EH (cell line): ENCODE data around the gene KLHL7.
"Not testable (repeated sequence)": the region's sequence is repeated elsewhere in the genome, so short reads cannot be mapped to it uniquely, and the experiment has no call there.

Experiments used
- DNase-seq: peaks from one replicate; pipeline ENCODE4 v3.0.0-alpha.2; 2015; ENCODE audit warnings: low read depth

The KLHL7 gene

DNA sequence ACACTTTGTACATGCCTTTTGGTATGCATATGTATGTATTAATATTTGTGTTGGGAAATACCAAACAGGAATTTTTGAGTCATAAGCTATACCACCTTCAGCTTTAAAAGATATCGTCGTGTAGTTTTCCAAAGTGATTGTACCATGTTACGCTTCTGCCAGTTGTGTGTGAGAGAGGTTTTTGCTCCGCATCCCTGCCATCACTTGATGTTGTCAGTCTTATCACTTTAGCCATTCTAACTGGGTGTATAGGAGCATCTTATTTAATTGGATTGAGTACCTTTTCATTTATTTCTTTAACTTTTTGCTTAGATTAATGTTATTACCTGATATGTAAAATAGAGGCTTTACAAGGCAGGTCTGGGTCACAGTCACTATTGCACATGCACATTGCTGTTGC lies 3.4 kb downstream of the KLHL7 start:
- no peak for DNase-seq

DNA sequence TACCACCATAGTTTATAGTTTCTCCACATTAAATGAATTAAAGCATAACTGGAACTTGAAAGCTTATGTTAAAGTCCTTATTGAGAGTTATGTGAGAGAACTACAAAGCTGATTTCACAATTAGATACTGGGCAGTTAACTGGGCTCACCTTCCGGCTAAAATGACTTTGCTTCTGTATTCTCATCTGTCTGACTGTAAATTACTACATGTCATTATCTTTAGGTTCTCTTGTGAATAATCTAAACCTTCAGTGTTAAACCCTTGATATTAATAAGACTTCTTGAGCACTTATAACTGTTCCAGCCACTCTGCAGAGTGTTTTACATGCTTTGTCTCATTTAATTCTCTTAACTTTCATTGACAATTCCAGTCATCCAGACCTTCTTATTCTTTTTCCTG lies 3.9 kb downstream of the KLHL7 start:
- DNase-seq: no peak

DNA sequence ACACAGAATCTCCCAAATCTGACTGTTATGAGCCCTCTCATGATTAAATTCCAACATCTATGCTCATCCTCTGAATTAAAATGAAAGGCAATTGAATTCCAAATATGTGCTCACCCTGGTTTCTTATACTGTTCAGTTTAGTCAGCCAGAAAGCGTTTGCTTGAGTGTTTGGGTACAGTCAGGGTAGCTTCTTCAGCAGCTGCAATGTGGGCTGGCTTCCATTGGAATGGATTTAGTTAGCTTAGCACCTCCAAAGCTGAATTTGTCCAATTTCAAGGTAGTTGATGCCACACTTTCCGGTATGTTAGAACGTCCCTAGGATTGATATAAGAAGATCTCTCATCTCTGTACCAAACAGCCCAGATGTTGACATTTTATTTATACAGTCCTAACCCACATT lies 9.3 kb downstream of the KLHL7 start:
- peak; percentile 63 for DNase-seq

DNA sequence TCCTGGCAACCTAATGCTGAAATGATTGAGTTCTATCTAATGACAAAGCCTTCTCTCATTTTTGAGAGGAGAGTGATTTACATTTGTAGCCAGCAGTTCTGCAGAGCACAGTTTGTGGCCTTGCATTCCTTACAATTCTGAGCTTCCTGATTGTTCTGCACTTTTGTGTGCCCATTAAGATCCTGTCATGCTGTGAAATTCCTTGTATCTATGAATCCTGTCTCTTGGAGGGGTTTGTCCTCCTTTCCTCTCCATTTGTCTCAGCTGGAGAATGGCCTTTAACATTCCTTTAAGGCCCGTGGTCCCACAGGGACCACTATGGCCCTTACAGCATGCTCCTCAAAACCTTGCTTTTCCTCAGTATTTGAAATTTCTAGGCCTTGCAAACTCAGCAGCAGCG lies 10.4 kb downstream of the KLHL7 start:
- DNase-seq: peak; percentile 26

DNA sequence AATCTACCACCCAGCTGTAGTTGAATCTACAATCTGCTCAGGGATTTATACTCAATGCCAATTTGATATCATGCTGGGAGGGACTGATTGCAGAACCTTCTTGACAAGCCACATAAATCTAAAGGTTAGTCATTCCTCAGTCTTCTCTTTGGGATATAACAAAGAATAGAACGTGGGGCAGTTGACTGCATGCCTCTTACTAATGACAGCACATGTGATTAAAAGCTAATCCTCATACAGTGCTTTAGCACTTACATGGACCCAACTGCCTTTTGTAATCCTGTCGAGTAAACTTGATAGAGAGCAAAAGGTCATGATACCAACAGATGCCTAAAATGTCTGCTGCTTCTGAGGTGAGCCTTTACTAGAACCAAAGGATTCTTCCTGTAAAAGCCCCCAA lies 12.3 kb downstream of the KLHL7 start:
- DNase-seq: peak; percentile 10

DNA sequence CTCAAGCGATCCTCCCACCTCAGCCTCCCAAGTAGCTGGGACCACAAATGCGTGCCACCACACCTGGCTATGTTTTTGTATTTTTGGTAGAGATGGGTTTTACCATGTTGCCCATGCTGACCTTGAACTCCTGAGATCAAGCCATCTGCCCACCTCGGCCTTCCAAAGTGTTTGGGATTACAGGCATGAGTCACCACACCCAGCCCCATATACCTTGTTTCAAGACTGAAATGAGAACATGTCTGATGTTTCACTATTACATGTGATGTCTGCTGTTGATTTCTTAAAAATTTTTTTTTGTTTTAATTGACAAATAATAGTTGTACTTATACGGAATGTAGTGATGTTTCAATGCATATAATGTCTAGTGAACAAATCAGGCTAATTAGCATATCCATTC lies 14.5 kb downstream of the KLHL7 start:
- no peak for DNase-seq

DNA sequence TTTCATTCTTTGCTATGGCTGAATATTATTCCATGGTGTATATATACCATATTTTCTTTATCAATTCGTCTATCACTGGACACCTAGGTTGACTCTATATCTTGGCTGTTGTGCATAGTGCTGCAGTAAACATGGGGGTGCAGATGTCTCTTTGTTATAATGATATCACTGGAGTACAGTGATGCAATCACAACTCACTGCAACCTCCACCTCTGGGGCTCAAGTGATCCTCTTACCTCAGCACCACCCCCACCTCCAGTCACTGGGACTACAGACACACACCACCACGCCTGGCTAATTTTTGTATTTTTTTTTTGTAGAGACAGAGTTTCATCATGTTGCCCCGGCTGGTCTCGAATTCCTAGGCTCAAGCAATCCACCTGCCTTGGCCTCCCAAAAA lies 15.6 kb downstream of the KLHL7 start:
- no peak for DNase-seq

DNA sequence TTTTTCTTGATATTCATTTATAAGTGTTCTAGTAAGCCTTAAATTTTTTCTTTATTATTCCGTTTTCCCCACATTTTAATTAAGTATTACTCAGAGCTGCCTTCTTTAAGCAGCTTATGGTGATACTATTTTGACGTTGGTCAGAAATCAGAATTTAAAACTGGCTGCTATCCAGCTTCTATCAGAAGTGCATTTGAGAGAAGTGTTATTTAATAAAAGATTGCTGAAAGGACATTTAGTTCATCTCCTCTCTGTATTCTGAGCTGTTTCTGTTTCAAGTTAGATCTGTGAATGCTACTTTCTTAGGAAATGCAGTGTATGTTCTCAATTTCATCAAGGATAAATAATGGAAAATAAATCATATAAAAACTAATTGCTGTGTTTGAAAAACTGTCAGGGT lies 17.4 kb downstream of the KLHL7 start:
- no peak for DNase-seq

DNA sequence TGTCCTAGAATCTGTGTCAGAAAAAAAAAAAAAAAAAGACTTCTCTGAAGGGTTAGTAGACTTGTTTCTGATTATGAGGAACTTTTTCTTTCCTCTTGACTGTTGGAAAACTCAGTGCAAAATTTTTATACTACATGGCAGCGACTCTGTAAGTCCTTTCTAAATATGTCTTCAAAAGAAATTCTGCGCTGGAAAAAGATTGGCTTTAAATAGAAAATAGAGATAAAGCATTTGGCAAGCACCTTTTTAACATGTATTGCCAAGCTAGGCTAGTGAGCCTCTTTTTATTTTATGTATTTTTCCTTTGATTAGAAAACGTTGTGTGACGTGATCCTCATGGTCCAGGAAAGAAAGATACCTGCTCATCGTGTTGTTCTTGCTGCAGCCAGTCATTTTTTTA lies 17.9 kb downstream of the KLHL7 start:
- DNase-seq: no peak

DNA sequence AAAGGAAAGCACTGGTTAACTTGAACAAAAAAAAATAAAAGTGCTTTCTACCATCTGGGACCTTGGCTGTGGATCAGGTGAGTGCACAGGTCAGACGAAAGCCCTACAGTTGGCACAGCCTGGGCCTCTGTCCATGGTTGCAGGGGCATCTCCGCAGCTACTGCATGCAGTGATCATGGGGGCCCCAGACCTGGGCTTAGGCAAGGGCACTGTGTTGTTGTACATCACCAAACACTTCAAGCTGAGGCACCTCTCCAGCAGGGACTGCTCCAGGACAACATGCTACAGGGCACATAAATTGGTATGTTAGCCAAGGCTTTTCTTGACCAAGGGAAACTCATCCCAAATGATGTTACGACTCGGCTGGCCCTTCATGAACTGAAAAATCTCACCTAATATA lies 23.5 kb downstream of the KLHL7 start:
- DNase-seq: no peak

DNA sequence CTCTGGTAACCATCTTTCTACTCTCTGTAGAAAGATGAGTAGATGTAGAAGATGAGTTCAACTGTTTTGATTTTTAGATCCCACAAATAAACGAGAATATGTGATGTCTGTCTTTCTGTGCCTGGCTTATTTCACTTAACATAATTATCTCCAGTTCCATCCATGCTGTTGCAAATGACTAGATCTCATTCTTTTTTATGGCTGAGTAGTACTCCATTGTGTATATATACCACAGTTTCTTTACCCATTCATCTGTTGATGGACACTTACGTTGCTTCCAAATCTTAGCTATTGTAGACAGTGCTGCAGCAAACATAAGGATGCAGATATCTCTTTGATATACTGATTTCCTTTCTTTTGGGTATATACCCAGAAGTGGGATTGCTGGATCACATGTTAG lies 26.2 kb downstream of the KLHL7 start:
- not testable (repeated sequence) for DNase-seq

DNA sequence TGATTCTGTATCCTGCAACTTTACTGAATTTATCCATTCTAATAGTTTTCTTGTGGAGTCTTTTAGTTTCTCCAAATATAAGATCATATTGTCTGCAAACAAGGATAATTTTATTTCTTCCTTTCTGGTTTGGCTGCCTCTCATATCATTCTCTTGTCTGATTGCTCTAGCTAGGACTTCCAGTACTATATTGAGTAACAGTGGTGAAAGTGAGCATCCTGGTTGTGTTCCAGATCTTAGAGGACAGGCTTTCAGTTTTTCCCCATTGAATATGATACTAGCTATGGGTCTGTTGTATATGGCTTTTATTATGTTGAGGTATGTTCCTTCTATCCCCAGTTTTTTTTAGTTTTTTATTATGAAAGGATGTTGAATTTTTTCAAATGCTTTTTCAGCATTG lies 28.2 kb downstream of the KLHL7 start:
- no peak for DNase-seq

DNA sequence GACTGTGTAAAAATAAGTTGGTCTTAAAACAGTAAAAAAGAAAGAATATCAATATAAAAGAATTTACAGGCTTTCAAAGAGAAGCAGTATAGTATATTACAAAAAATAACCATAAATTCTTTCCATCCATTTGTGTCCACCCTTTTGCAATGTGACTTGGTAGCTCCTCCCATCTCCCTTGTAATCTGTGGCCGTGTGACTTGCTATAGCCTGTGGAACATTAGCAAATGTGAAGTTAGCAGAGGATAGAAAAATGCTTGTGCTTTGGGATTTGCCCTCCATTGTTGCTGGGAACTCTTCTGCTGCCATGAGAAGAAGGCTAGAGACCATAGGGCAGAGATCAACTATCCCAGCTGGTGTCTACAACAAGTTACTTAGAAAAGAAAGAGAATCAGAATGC lies 30.2 kb downstream of the KLHL7 start:
- DNase-seq: no peak

DNA sequence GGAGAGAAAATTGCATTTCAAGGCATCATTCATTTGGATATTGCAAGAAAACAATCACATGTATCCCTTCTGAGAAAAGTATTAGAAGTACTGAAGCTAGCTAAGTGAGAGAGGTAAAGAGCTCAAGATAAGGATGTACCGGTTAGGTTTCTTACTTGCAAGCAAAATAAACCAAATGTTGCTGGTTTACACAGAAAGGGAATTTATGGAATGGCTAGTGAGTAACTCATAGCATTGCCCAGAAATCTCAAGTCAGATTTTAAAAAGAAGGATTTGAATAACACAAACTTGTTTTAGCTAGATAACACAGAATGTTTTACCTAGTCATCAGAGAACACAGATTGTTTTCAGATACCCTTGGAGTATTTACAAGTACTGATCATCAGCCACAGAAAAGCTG lies 30.6 kb downstream of the KLHL7 start:
- DNase-seq: peak; percentile 5

DNA sequence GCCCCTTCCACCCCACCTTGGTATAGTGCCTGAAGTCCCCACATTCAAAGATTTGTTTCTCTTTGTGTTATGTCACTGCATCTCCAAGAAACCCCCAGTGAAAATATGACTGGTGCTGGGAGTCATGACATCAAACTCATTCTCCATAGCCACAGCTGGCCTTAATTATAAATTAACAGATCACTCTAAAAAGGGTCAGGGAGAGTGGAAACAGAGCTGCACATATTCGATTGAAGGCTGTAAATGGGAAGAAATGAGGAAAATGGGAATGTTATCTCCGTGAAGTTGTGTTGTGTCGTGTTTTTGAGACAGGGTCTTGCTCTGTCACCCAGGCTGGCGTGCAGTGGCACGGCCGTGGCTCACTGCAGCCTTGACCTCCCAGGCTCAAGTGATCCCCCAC lies 52.1 kb downstream of the KLHL7 start:
- DNase-seq: no peak

DNA sequence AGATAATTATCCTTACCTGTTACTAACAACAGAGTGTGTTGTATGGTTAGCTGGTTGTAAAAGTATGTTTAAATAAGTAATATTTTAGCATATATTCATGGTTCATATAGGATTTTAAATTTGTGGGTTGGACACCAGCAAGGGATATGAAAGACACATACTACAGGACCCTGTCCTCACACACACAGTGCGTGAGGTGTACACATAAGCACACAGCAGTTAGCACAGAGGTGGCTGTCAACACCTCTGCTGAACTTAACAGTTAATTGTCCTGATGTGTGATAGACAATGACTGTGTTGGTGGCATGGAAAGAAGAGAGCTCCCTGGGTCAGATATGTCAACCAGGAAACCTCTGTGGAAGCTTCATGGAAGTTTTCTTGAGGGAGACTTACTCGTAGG lies 53.0 kb downstream of the KLHL7 start:
- no peak for DNase-seq

DNA sequence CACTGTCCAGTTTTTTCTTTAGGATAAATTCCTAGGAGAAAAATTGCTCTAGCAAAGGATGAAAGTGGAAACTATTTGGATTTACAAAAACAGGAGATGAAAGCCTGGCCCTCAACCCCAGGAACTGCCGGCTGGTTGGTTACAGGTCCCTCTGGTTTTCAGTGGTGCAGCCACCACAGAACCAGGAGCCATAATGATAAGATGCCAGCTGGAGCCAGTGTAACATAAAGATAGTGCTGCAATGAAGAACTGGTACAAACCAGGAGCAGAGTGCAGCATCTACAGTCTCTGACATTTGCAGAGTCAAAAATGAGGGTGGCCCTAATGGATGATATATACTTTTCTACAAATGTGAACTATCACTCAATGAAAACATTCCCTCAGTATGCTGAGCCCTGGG lies 55.9 kb downstream of the KLHL7 start:
- no peak for DNase-seq

DNA sequence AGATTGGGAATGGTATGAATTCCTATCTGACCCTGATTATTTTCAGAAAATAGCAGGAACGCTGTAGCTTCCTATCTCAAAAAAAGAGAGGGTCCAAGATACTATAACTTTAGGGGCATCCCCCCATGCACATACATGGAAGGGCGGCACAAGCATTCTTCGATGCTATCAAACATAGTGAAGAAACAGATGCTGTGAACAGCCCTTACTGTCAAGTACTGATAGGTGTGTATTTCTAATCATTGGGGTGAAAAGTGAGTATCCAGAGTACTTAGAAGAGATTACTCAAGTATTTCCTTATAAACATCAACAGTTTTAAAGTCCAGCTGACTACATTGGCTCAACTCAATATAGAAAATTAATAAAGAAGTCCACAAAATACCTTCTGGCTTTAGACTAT lies 59.3 kb downstream of the KLHL7 start:
- no peak for DNase-seq

DNA sequence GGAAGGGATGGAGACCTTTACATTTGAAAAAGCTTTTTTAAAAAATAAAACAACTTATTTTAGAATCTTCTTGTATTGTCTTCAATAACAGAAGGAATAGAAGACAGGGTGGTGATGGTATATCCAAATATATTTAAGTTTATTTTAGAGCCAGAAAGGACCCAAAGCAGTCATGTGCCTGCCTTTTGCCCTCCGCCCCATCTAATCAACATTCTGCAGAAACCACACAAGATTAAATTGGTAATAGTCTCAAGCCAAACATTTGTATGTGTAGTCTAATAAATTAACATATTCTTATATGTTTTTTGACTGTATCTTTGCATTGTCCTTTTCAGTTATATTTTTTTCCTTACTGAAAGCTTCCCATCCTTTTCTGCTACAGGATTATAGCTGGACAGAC lies 59.7 kb downstream of the KLHL7 start:
- DNase-seq: no peak

DNA sequence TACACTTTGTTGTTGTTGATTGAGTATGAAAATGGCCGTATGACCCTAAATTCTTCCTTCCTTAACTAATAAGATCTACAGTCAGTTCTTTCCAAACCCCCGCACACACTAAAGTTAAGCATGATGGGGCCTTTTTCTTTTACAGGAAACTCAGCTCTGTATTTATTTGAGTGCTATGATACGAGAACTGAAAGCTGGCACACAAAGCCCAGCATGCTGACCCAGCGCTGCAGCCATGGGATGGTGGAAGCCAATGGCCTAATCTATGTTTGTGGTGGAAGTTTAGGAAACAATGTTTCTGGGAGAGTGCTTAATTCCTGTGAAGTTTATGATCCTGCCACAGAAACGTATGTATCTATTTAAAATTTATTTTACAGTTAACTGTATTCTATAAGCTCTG lies 62.1 kb downstream of the KLHL7 start:
- DNase-seq: no peak

DNA sequence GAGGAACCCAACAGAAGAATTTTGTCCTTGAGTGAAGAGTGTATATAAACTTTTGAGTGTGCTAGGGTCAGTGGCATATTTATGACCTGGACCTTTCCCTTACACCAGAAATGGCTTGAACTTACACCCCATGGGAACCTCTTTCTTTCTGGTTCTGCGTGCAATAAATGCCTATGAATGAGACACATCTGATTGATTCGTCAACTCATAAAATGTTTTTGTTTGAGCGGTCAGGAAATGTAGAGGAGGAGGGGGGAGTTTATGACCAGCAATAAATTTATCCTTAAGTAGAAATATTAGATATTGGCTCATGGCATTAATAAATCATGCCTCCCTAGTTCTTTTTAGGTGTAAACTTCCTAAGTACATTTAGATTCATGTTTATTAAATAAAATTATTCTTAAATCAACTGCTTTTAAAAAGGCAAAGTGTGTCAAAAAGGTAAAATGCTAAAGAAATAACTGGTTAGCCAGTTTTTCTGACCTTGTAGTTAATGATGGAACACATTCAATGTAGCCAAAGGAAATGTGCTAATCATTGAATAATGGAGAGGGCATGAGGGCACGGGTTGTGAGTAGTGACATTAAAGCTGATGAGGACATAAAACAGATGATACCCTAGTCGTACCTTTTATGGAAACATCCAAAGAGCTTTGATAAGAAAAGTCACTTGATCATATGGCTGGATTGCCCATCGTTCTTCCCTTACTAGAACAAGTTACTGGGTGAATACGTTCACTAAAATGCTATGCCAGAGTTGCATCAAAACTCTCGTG lies 62.7 kb downstream of the KLHL7 start:
- no peak for DNase-seq

DNA sequence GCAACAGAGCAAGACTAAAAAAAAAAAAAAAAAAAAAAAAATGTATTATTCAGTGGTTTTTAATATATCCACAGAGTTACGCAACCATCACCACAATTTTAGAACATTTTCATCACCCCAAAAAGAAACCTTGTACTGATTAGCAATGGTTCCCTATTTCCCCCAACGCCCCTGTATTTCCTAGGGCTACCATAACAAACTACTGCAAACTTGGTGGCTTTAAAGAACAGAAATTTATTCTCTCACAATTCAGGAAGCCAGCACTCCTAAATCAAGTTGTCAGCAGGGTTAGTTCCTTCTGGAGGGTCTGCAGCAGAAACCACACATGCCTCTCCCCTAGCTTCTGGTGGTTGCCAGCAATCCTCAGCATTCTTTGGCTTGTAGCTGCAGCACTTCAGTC lies 70.4 kb downstream of the KLHL7 start:
- no peak for DNase-seq

DNA sequence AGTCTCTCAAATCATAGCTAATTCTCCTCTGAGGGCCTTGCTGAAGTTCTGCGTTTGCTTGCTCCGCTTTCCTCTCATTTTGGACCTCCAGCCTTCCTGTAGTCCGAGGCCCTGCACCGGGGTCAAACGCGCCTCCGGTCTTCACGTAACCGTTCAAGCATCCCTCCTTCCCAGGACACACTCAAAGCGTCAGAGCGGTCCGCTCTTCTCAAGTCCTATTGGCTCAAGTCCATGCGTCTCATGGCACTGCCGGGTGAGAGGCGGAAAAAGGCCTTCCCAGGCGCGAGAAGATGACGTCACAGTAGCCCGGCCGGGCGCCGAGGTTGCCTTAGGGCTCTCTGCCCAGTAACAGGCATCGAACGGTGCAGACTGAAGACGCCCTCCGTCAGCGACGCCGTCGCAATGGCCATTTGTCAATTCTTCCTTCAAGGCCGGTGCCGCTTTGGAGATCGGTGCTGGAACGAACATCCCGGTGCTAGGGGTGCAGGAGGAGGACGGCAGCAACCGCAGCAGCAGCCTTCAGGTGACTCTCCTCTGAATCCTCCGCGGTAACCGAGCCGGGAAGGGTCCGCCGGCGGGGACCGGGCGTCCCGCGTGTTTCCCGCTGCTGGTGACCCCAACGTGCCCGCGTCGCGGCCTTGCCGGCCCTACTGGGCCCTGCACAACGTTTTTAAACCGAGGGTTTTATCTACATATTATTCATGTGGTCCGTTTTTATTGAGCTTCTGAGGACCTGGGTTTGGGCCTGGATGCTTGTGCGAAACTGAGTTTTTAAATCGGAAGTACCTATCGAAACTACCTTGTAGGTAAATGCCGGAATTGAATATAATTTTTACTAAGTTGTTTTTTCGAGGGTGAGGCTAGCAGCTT lies 76.3 kb downstream of the KLHL7 start, which contains the start of gene NUP42:
Gene NUP42, plus strand, starts transcription at position 365 of the 870 bp plus-strand sequence. Its CDS starts 38 bp downstream, at position 403.
- DNase-seq: peak; percentile 99
